ENCODE measurements around the gene TNC. TPM values are rescaled to one million over a fixed set of nuclear protein-coding genes. Genes with fewer than 3 reads are reported as not detected.

The TNC gene
- total RNA-seq, 1 donor from 2014 or later, result 5.1 TPM

DNA sequence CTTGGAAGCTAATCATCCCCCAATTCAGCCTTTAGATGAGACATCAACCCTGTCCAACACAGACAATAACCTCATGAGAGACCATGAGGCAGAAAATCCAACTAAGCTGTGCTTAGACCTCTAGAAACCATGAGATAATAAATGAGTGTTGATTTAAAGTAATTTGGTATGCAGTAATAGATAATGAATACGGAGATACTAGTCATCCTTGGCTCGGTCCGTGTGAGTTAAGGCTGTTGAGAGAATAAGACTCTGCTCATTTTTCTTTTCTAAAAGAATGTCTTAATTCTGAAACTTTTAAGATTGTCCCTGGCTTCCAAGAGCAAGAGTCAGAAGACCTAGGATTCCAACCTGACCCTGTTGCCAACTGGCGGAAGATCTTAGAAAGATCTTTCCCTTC, 6.1 kb downstream of the TNC start:
- Mint-ChIP-seq H3K4me1 (ENCODE audit: low read depth) (no peaks in the 10 kb centered on the region), H3K27me3 (peaks cover 35% of the 10 kb centered on the region), H3K4me3 (ENCODE audit: low read depth) (no peak overlapping the region), H3K27ac (no peak overlapping the region), H3K36me3 (ENCODE audit: insufficient read depth) (no peaks in the 10 kb centered on the region), H3K9me3 (ENCODE audit: low read depth) (no peaks in the 10 kb centered on the region)
- TF ChIP-seq, protein P1, sequence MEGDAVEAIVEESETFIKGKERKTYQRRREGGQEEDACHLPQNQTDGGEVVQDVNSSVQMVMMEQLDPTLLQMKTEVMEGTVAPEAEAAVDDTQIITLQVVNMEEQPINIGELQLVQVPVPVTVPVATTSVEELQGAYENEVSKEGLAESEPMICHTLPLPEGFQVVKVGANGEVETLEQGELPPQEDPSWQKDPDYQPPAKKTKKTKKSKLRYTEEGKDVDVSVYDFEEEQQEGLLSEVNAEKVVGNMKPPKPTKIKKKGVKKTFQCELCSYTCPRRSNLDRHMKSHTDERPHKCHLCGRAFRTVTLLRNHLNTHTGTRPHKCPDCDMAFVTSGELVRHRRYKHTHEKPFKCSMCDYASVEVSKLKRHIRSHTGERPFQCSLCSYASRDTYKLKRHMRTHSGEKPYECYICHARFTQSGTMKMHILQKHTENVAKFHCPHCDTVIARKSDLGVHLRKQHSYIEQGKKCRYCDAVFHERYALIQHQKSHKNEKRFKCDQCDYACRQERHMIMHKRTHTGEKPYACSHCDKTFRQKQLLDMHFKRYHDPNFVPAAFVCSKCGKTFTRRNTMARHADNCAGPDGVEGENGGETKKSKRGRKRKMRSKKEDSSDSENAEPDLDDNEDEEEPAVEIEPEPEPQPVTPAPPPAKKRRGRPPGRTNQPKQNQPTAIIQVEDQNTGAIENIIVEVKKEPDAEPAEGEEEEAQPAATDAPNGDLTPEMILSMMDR (IDR thresholded peaks at IDR 0.05; ENCODE audit: unreplicated experiment), result no peak
- no peak for DNase-seq (ENCODE audit: low spot score, unreplicated experiment)

DNA sequence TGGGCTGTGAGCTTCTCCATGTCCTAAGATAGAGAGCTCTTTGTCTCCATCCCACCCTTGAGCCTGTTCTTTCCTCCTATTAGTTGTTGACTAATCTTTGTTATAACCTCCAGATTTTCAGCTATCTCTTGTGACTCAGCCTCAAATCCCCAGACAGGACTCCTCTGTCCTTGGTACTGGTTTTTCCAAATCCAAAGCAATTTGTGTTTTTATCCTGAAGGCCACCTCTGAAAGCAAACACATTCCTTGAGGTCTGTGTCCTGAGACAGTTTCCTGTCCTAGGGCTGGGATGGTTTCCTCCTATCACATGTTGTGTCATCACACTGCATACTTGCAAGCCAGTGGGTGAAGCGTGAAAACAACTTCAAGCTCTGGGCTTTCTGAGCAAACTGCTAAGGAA, 8.5 kb downstream of the TNC start:
- no peak overlapping the region for H3K27ac Mint-ChIP-seq
- H3K27me3 Mint-ChIP-seq, result peaks cover 11% of the 10 kb centered on the region
- H3K36me3 Mint-ChIP-seq (ENCODE audit: insufficient read depth), result no peaks in the 10 kb centered on the region
- H3K4me3 Mint-ChIP-seq (ENCODE audit: low read depth), result no peak overlapping the region
- peaks cover 12% of the 10 kb centered on the region for H3K4me1 Mint-ChIP-seq (ENCODE audit: low read depth)
- DNase-seq (ENCODE audit: low spot score, unreplicated experiment), result no peak
- no peaks in the 10 kb centered on the region for H3K9me3 Mint-ChIP-seq (ENCODE audit: low read depth)
- TF ChIP-seq, protein P1 (IDR thresholded peaks at IDR 0.05; ENCODE audit: unreplicated experiment), result no peak

DNA sequence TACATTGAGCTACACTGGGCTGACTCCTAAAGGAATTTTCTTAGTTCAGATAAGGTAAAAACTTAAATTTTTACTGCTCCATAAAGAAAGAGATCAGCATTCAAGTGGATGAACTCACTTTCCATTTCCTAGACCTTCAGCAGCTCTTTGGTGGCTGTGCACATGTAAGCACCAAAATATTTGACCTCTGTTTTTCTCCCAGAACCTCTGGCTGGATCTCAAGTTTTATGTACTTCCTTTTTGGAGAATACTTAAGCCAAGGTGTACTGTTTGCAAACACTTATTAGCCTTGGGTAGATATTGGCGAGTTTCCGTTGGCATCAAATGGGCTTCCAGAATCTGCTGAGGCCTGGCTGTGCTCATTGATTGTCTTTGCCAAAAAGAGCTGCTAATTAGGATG, 10.3 kb downstream of the TNC start:
- Mint-ChIP-seq H3K36me3 (ENCODE audit: insufficient read depth) (no peaks in the 10 kb centered on the region), H3K4me3 (ENCODE audit: low read depth) (no peak overlapping the region), H3K27ac (no peak overlapping the region), H3K4me1 (ENCODE audit: low read depth) (peaks cover 12% of the 10 kb centered on the region), H3K9me3 (ENCODE audit: low read depth) (no peaks in the 10 kb centered on the region), H3K27me3 (peaks cover 1% of the 10 kb centered on the region)
- no peak for DNase-seq (ENCODE audit: low spot score, unreplicated experiment)
- TF ChIP-seq, protein P1 (IDR thresholded peaks at IDR 0.05; ENCODE audit: unreplicated experiment), result no peak

DNA sequence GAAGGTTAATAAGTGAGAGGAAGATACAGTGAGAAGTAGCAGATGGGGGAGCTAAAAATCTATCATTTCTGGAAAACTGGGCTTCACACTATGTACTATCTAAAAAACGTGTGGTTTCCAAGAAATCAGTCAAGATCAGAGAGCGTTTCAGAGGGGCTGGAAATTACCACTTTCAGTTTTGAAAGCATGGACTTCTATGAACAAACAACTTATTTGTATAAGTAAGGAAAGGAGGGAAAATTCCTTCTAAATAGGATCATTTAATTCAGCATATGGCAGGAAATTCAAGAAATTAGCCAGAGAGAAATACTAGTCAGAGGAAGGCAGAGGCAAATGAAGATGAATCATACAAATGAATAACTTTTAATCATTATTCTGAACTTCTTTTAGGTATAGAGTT, 11.3 kb downstream of the TNC start:
- Mint-ChIP-seq H3K9me3 (ENCODE audit: low read depth) (no peaks in the 10 kb centered on the region), H3K27ac (no peak overlapping the region), H3K27me3 (no peaks in the 10 kb centered on the region), H3K36me3 (ENCODE audit: insufficient read depth) (no peaks in the 10 kb centered on the region), H3K4me3 (ENCODE audit: low read depth) (no peak overlapping the region), H3K4me1 (ENCODE audit: low read depth) (peaks cover 12% of the 10 kb centered on the region)
- TF ChIP-seq, protein P1 (IDR thresholded peaks at IDR 0.05; ENCODE audit: unreplicated experiment), result no peak
- no peak for DNase-seq (ENCODE audit: low spot score, unreplicated experiment)

DNA sequence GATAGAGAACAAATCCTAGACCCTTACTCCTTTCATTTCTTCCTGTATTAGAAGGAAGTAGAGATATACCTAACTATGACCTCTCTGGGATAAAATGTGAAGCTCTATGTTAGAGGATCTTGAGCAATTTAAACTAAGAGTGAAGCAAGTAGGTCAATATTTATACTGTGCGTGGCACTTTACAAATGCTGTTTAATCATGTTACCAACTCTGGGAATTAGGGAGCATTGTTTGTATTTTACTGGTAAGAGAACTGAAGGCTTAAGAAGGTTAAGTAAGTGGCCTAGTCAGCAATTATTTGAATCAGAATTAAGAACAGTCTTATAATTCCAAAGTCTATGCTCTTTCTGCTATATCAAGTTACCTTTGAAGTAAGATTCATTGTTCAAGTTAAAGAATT, 12.0 kb downstream of the TNC start:
- Mint-ChIP-seq H3K4me1 (ENCODE audit: low read depth) (peaks cover 12% of the 10 kb centered on the region), H3K4me3 (ENCODE audit: low read depth) (no peak overlapping the region), H3K27me3 (no peaks in the 10 kb centered on the region), H3K9me3 (ENCODE audit: low read depth) (no peaks in the 10 kb centered on the region), H3K36me3 (ENCODE audit: insufficient read depth) (no peaks in the 10 kb centered on the region), H3K27ac (no peak overlapping the region)
- DNase-seq (ENCODE audit: low spot score, unreplicated experiment), result no peak
- TF ChIP-seq, protein P1 (IDR thresholded peaks at IDR 0.05; ENCODE audit: unreplicated experiment), result no peak

Data from progenitor cell of endocrine pancreas (in vitro differentiated cells).